ENCODE measurements around the gene ZNF511.
A peak's percentile ranks its signal among the peaks of the same experiment; 100 is the strongest.

The ZNF511 gene

GRCh38 chr10:133361227-133361626, 52.5 kb downstream of the ZNF511 start:
- ChIA-PET POLR2A (interaction anchor here (0.9 to 2.6 kb wide), 3 partner anchors 9 to 11 kb away, joined by 3 to 16 read pairs (median 4); partner anchors contain the start of gene ECHS1), CTCF (interaction anchor here (1.1 to 4.2 kb wide), 2 partner anchors 11 to 31 kb away, joined by 3 to 27 read pairs; no protein-coding TSS in a partner anchor)
- peak; percentile 57 for TF ChIP-seq ZFHX2 (tag by site-specific recombination; conservative IDR thresholded peaks at IDR 0.05)
- peak; percentile 45; the same call in 1 of the 2 replicates for TF ChIP-seq IKZF3 (tag by site-specific recombination; IDR thresholded peaks at IDR 0.05)
- peak; percentile 89 for TF ChIP-seq KLF1 (tag by site-specific recombination; IDR thresholded peaks at IDR 0.05)
- TF ChIP-seq EGR2 (tag by site-specific recombination; IDR thresholded peaks at IDR 0.05; ENCODE audit: low read depth), result peak; percentile 86
- 0 out of 2 replicates have a peak, but pooled peaks have one; percentile 45 for TF ChIP-seq ZBTB8A (tag by site-specific recombination; IDR thresholded peaks at IDR 0.05)
- TF ChIP-seq SP3 (tag by site-specific recombination; IDR thresholded peaks at IDR 0.05), result 0 out of 2 replicates have a peak, but pooled peaks have one; percentile 20
- TF ChIP-seq ZNF624 (tag by site-specific recombination; IDR thresholded peaks at IDR 0.05), result no peak
- TF ChIP-seq ZNF501 (tag by site-specific recombination; IDR thresholded peaks at IDR 0.05), result no peak
- Histone ChIP-seq H3K4me3 (ENCODE audit: low read depth, low read length) (no peak overlapping the region), H3K36me3 (ENCODE audit: control insufficient read depth in 2 of 2, insufficient read depth in 1 of 2, low read length in 2 of 2) (peaks cover 0 to 40% of the 10 kb centered on the region in 2 experiments; a peak in 2 of 3 replicates), H3K27ac (ENCODE audit: extremely low read depth, low read depth, low read length) (no peak overlapping the region), H3K4me1 (ENCODE audit: control insufficient read depth, insufficient read depth, low read length) (peaks cover 4% of the 10 kb centered on the region; the same call in 1 of the 2 replicates), H3K9me3 (ENCODE audit: control insufficient read depth, insufficient read depth, low read depth, low read length) (no peaks in the 10 kb centered on the region)

GRCh38 chr10:133361773-133362441, 53.2 kb downstream of the ZNF511 start:
- CTCF ChIA-PET, result interaction anchor here (1.1 to 4.2 kb wide), 2 partner anchors 11 to 32 kb away, joined by 3 to 27 read pairs; no protein-coding TSS in a partner anchor
- Histone ChIP-seq H3K36me3 (ENCODE audit: control insufficient read depth in 2 of 2, insufficient read depth in 1 of 2, low read length in 2 of 2) (peaks cover 0 to 47% of the 10 kb centered on the region in 2 experiments; a peak in 2 of 3 replicates), H3K4me1 (ENCODE audit: control insufficient read depth, insufficient read depth, low read length) (peaks cover 4% of the 10 kb centered on the region; the same call in 1 of the 2 replicates), H3K4me3 (ENCODE audit: low read depth, low read length) (no peak overlapping the region), H3K9me3 (ENCODE audit: control insufficient read depth, insufficient read depth, low read depth, low read length) (no peaks in the 10 kb centered on the region), H3K27ac (ENCODE audit: extremely low read depth, low read depth, low read length) (no peak overlapping the region)
- TF ChIP-seq ZNF248 (tag by site-specific recombination; IDR thresholded peaks at IDR 0.05), result no peak
- 0 out of 2 replicates have a peak, but pooled peaks have one; percentile 18 for TF ChIP-seq ZFHX2 (tag by site-specific recombination; conservative IDR thresholded peaks at IDR 0.05)
- peak; percentile 63 for TF ChIP-seq EGR2 (tag by site-specific recombination; IDR thresholded peaks at IDR 0.05; ENCODE audit: low read depth)
- POLR2A ChIA-PET, result interaction anchor here (0.9 to 2.6 kb wide), 3 partner anchors 9 to 16 kb away, joined by 3 to 16 read pairs (median 3); partner anchors contain the start of gene ECHS1

Measured in HEK293 (cell line).